Lung (tissue), 12 donors: ENCODE data around the gene MYD88. TPM values are rescaled to one million over a fixed set of nuclear protein-coding genes. Genes with fewer than 3 reads are reported as not detected.

Experiments used
- ATAC-seq: fragments of 200-7000 bp; cut with Tn5 transposase; one replicate; pipeline ENCODE4 v1.9.1; 2020; ENCODE audit warnings: moderate number of reproducible peaks; ENCODE audit not compliant: insufficient read depth, low FRiP score
- DNase-seq, 3 donors: peaks; one replicate each; pipeline ENCODE4 v3.0.0-alpha.2; 2013 to 2017
- H3K27ac ChIP-seq, 2 donors: one replicate each; pipeline ENCODE4 v1.5.1; 2013; ENCODE audit warnings: mild to moderate bottlenecking in 2 of 2, moderate library complexity in 2 of 2, control low read depth in 1 of 2, inconsistent platforms in 1 of 2, low read depth in 1 of 2, low read length in 1 of 2
- H3K27me3 ChIP-seq, 3 donors: one replicate each; pipeline ENCODE4 v1.5.1; 2013; ENCODE audit warnings: low read length in 2 of 3; ENCODE audit not compliant: control insufficient read depth in 3 of 3, insufficient read depth in 3 of 3
- H3K36me3 ChIP-seq, 4 donors: one replicate each; pipeline ENCODE4 v1.5.1; 2013; ENCODE audit warnings: low read length in 4 of 4, mild to moderate bottlenecking in 1 of 4, moderate library complexity in 1 of 4; ENCODE audit not compliant: control insufficient read depth in 4 of 4, insufficient read depth in 4 of 4
- H3K4me1 ChIP-seq, 5 donors: one replicate each; pipeline ENCODE4 v1.5.1; 2013; ENCODE audit warnings: low read length in 5 of 5, mild to moderate bottlenecking in 2 of 5, moderate library complexity in 1 of 5; ENCODE audit not compliant: control insufficient read depth in 5 of 5, insufficient read depth in 5 of 5
- H3K4me3 ChIP-seq: one replicate; pipeline ENCODE4 v1.5.1; 2013; ENCODE audit warnings: mild to moderate bottlenecking, control low read depth, moderate library complexity
- H3K9ac ChIP-seq, 2 donors: one replicate each; pipeline ENCODE4 v1.5.1; 2013; ENCODE audit warnings: low read length in 2 of 2, control low read depth in 1 of 2; ENCODE audit not compliant: insufficient read depth in 1 of 2
- H3K9me3 ChIP-seq, 4 donors: one replicate each; pipeline ENCODE4 v1.5.1; 2013; ENCODE audit warnings: low read length in 3 of 4, mild to moderate bottlenecking in 1 of 4, moderate library complexity in 1 of 4; ENCODE audit not compliant: control insufficient read depth in 4 of 4, insufficient read depth in 3 of 4
- WGBS, 2 donors: extraction: QIAGEN DNeasy Blood & Tissue Kit; methylation state at CpG; one replicate each; pipeline ENCODE4 v1.1.7; 2013; 5-methylcytosine and 5-hydroxymethylcytosine counted together
- polyA plus RNA-seq, 2 donors: library from polyadenylated mRNA; stranded (reverse); fragments of 200-250 nt; gene quantifications; one replicate each; pipeline ENCODE4 v1.2.1, GENCODE V29; 2013
- total RNA-seq, 2 donors: library from RNA; depleted of rRNA in 1 of 2; stranded (reverse); fragments of >200 nt in 1 of 2; gene quantifications; one replicate each; pipeline ENCODE4 v1.2.1, GENCODE V29; 2014 to 2021
- TF ChIP-seq, protein P1 (sequence below): IDR thresholded peaks from 2 replicates; pipeline ENCODE4 v1.5.1; 2012; ENCODE audit warnings: mild to moderate bottlenecking; ENCODE audit errors: control extremely low read depth, extremely low read depth
- donor health status: control.
- donor health status: control.
- donor health status: Bipolar disorder and iron deficiency.
- donor health status: healthy.
- donor health status: DM: yes; HTN: yes; CAD: no.

Gene MYD88
- total and polyA plus RNA-seq, 4 donors = 32.5 to 145 (median 60.3) TPM

- 48 to 56% methylated on average over 1 of the region's 1 CpG for WGBS, 2 donors
Observed at GRCh38 chr3:38102444-38102814, 36.0 kb upstream of the MYD88 start.

GRCh38 chr3:38105525-38105924, 32.9 kb upstream of the MYD88 start:
- WGBS, 2 donors = 61 to 74% methylated on average over 1 of the region's 1 CpG
- H3K27ac ChIP-seq = no peak overlapping the region
- no peaks in the 10 kb centered on the region for H3K27me3 ChIP-seq
- peaks cover 0 to 4% (median 0%) of the 10 kb centered on the region in 4 donors for H3K9me3 ChIP-seq
- DNase-seq (no peak), ATAC-seq (no peak)
- H3K4me3 ChIP-seq = no peak overlapping the region
- TF ChIP-seq, protein P1, sequence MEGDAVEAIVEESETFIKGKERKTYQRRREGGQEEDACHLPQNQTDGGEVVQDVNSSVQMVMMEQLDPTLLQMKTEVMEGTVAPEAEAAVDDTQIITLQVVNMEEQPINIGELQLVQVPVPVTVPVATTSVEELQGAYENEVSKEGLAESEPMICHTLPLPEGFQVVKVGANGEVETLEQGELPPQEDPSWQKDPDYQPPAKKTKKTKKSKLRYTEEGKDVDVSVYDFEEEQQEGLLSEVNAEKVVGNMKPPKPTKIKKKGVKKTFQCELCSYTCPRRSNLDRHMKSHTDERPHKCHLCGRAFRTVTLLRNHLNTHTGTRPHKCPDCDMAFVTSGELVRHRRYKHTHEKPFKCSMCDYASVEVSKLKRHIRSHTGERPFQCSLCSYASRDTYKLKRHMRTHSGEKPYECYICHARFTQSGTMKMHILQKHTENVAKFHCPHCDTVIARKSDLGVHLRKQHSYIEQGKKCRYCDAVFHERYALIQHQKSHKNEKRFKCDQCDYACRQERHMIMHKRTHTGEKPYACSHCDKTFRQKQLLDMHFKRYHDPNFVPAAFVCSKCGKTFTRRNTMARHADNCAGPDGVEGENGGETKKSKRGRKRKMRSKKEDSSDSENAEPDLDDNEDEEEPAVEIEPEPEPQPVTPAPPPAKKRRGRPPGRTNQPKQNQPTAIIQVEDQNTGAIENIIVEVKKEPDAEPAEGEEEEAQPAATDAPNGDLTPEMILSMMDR = no peak
- no peak overlapping the region for H3K9ac ChIP-seq
- peaks cover 0 to 1% (median 0%) of the 10 kb centered on the region in 5 donors for H3K4me1 ChIP-seq
- no peaks in the 10 kb centered on the region for H3K36me3 ChIP-seq

More at GRCh38 chr3:38102444-38102814, 36.0 kb upstream of the MYD88 start:
- DNase-seq = no peak
- no peak for ATAC-seq
- TF ChIP-seq, protein P1 = no peak
- Histone ChIP-seq H3K4me3 (no peak overlapping the region), H3K27ac (no peak overlapping the region), H3K36me3 (no peaks in the 10 kb centered on the region), H3K9me3 (peaks cover 0 to 4% (median 0%) of the 10 kb centered on the region in 4 donors), H3K27me3 (no peaks in the 10 kb centered on the region), H3K4me1 (no peaks in the 10 kb centered on the region), H3K9ac (no peak overlapping the region)

GRCh38 chr3:38107911-38108648, 30.4 kb upstream of the MYD88 start:
- Histone ChIP-seq H3K27me3 (no peaks in the 10 kb centered on the region), H3K4me1 (peaks cover 0 to 1% (median 0%) of the 10 kb centered on the region in 5 donors), H3K9me3 (peaks cover 0 to 4% (median 0%) of the 10 kb centered on the region in 4 donors), H3K36me3 (no peaks in the 10 kb centered on the region), H3K9ac (no peak overlapping the region), H3K4me3 (no peak overlapping the region), H3K27ac (no peak overlapping the region)
- 86 to 91% methylated on average over 7 of the region's 7 CpGs for WGBS, 2 donors
- peak in 1 of 3 donors; percentile 8 for DNase-seq
- TF ChIP-seq, protein P1 = no peak
- no peak for ATAC-seq
